Caki2 (cell line): Measurements from ENCODE around the gene POLR3H. TPM values are rescaled to one million over a fixed set of nuclear protein-coding genes. Genes with fewer than 3 reads are reported as not detected.
"Not testable (repeated sequence)": the region's sequence is repeated elsewhere in the genome, so short reads cannot be mapped to it uniquely, and the experiment has no call there.

ENCODE experiments used
- DNase-seq: peaks from one replicate; pipeline ENCODE4 v3.0.0-alpha.2; 2015; ENCODE audit warnings: low read depth
- in situ Hi-C: cut with HindIII; loops from 2 replicates; pipeline ENCODE4 v1.10.0; 2016; ENCODE audit warnings: low sequenced_read_pairs, low pct_unique_long_range_greater_than_20kb, mixed read lengths
- total RNA-seq: library from RNA; depleted of rRNA; stranded (reverse); fragments of >200 nt; shearing (Covaris generic); gene quantifications from 2 replicates; pipeline ENCODE4 v1.2.3, GENCODE V29; 2014; ENCODE audit warnings: low replicate concordance

The POLR3H gene
- total RNA-seq, 1 experiment from 2014 or later, result 26.0 TPM

GRCh38 chr22:41568811-41569210 is 24.5 kb upstream of the POLR3H start:
- DNase-seq, result no peak
- in situ Hi-C loops, result no loop called here

DNA sequence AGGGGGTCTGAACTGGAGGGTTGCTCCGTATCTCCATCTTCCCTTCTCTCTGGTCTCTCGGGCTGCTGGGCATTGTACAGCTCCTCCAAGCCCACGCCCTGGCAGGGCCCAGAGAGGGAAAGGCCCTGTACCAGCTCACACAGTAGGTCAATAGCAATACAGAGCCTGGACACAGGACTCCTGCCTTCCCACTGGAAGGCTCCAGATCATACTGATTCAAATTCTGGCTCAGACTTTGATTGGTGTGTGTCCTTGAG is 23.2 kb upstream of the POLR3H start:
- DNase-seq, result no peak
- in situ Hi-C loops, result no loop called here

DNA sequence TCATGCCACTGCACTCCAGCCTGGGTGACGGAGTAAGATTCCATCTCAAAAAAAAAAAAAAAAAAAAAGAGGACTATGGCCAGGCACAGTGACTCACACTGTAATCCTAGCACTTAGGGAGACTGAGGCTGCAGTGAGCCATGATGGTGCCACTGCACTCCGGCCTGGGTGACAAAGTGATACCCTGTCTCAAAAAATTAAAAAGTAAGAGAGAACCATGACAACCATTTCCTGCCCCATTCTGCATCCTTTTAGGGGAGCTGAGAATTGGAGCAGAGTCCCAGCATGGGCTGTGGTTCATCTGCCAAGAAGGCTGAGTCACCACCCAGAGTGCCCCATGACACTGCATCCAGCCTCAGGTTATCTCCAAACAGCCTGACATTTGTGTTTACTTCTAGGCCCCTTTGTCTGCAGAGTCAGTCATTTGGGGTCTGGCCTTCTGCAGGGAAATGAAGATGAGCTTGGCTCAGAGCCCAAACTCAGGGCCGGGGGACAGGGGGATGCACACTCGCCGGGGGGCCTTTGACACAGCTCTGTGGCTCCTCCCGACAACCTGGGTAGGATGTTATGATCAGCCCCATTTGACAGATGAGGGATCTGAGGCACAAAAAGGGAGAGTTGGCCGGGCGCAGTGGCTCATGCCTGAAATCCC is 21.3 kb upstream of the POLR3H start:
- in situ Hi-C loops, result no loop called here
- peak; percentile 83 for DNase-seq

- in situ Hi-C loops, result no loop called here
- DNase-seq, result no peak
Observed at GRCh38 chr22:41564563-41564962, 20.3 kb upstream of the POLR3H start.

- in situ Hi-C loops, result no loop called here
- peak; percentile 69 for DNase-seq
Observed at GRCh38 chr22:41563051-41563711, 18.9 kb upstream of the POLR3H start.

GRCh38 chr22:41562461-41562860 is 18.2 kb upstream of the POLR3H start:
- in situ Hi-C loops, result no loop called here
- DNase-seq, result no peak

GRCh38 chr22:41561788-41562187 is 17.5 kb upstream of the POLR3H start:
- in situ Hi-C loops, result no loop called here
- DNase-seq, result no peak

GRCh38 chr22:41561335-41561734 is 17.1 kb upstream of the POLR3H start:
- DNase-seq, result no peak
- in situ Hi-C loops, result no loop called here

- no peak for DNase-seq
- in situ Hi-C loops, result no loop called here
Observed at GRCh38 chr22:41560095-41560471, 15.8 kb upstream of the POLR3H start.

DNA sequence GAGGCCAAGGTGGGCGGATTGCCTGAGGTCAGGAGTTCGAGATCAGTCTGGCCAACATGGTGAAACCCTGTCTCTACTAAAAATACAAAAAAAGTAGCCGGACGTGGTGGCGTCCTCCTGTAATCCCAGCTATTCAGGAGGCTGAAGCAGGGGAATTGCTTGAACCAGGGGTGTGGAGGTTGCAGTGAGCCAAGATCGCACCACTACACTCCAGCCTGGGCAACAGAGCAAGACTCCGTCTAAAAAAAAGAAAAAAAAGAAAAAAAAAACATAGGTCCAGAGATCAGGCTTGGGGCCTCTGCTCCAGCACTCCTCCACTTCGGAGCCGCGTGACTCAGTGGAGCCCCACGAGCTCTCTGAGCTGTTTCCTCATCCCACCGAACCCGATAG is 14.0 kb upstream of the POLR3H start:
- in situ Hi-C loops, DNase-seq: not testable (repeated sequence)

- in situ Hi-C loops, result no loop called here
- peak; percentile 61 for DNase-seq
Observed at GRCh38 chr22:41557401-41558240, 13.4 kb upstream of the POLR3H start.

DNA sequence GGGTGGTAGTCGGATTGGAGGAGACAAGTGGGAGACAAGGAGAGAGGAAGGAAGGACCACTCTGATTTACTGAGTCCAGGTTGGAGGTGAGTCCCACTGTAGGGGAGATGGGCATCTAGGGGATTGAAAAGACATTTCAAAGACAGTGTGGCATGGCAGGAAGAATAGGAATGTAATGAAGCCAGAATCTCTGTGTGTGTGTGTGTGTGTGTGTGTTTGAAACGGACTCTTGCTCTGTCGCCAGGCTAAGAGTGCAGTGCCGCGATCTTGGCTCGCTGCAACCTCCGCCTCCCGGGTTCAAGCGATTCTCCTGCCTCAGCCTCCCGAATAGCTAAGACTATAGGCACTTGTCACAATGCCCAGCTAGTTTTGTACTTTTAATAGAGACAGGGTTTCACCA is 12.3 kb upstream of the POLR3H start:
- in situ Hi-C loops, result no loop called here
- DNase-seq, result no peak

DNA sequence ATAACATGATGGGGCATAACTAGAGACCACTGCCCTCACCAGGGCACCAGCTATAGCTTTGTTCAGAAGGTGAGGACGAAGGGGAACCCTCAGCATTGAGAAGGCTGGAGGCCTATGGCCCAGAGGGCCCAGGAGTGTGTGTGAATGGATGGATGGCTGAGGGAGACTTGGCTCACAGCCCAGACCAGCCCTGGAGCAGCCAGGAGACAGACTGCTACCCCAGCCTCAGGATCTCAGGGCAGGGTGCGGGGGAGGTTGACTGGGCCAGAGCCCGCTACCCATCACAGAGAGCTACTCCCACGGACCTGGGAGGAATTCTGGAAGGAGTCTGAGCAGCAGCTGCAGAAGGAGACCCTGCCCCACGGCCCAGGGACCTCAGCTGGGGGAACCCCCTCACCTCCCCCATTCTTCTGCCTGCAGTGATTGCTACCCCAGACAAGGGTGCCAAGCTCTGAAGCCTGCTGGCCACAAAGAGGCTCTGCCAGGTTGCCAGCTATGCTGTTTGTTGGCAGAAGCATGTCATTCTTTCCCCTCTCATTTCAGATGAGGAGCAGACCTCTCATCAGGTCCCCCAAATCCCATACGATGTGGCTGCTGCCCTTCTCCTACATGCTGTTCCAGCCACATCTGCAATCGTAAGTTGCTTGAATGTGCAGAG is 11.2 kb upstream of the POLR3H start:
- DNase-seq, result no peak
- in situ Hi-C loops, result no loop called here

- in situ Hi-C loops, result no loop called here
- DNase-seq, result no peak
Observed at GRCh38 chr22:41551877-41552582, 7.8 kb upstream of the POLR3H start.

DNA sequence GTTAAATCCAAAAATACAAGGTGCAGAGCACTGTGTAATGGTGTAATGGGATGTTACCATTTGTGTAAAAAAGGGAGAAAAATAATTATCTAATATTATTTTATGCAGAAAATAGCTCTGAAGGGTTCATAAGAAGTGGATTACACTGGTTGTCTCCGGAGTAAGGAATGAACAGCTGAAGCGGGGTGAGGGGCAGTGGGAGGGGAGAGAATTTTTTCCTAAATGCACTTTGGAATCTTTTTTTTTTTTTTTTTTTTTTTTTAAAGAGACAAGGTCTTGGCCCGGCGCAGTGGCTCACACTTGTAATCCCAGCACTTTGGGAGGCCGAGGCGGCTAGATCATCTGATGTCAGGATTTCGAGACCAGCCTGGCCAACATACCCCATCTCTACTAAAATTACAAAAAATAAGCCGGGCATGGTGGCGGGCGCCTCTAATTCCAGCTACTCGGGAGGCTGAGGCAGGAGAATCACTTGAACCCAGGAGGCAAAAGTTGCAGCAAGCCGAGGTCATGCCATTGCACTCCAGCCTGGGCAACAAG is 6.8 kb upstream of the POLR3H start:
- in situ Hi-C loops, result no loop called here
- no peak for DNase-seq

DNA sequence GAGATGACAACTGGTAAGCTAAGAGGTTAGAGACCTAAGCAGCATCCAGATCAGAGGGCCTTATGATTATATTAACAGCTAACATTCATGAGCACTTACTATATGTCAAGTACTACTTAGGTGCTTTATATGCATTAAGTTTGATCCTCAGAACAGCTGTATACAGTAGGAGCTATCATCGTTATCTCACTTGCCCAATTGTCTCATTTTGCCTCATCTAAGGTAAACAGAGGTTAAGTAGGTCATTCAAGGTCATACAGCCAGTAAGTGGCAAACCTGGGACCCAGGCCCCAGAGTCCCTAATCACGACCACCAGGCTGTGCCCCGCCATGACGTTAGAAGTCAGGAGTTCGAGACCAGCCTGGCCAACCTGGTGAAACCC is 4.6 kb upstream of the POLR3H start:
- no peak for DNase-seq
- in situ Hi-C loops, result no loop called here

DNA sequence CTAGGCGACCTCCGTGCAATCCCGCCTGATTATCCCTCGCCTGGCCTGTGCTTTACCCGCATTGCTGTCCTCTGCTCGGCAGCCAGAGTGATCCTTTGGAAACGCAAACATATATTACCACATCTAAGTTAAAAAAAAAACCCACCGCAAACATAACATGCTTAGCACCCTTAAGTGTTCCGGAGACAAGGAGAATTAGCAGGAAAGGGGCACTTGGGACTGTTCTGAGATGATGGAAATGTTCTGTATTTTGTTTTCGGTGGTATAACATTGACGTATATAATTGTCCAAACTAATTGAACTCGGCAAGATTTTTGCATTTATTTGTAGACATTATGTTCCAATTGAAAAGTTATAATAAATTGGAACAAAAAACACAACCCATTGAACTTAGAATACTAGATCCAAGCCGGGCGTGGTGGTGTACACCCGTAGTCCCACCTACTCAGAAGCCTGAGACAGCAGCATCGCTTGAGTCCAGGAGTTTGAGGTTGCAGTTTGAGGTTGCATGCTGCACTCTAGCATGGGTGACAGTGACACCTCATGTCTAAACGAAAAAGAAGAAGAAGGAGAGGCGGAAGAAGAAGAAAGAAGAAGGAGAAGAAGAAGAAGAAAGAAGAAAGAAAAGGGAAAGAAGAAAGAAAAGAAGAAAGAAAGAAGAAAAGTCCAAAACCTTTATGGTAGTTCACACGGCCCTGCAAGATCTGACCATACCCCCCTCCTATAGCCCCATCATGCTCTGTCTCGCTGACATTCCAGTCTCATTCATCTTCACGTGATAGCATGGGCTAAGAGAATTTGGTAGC is 604 bp upstream of the POLR3H start:
- in situ Hi-C loops, result no loop called here
- no peak for DNase-seq

GRCh38 chr22:41542224-41542623 is 2.0 kb downstream of the POLR3H start:
- in situ Hi-C loops, result no loop called here
- no peak for DNase-seq
